Kidney (tissue), 14 donors: ENCODE data around the gene CAD. TPM values are rescaled to one million over a fixed set of nuclear protein-coding genes. Genes with fewer than 3 reads are reported as not detected.

Source experiments
- DNase-seq, 5 donors: peaks; one replicate each; pipeline ENCODE4 v3.0.0-alpha.2; 2013 to 2020
- FAIRE-seq: peaks from 2 replicates; lab custom pipeline; 2012; peaks lifted over from hg19 to GRCh38; lab: Jason Lieb, UNC
- H3K27ac ChIP-seq, 2 donors: one replicate each; pipeline ENCODE4 v1.7.0; 2013; ENCODE audit warnings: low read depth in 2 of 2, low read length in 2 of 2, inconsistent platforms in 1 of 2
- H3K27me3 ChIP-seq: one replicate; pipeline ENCODE4 v1.7.1; 2013; ENCODE audit warnings: low read length, inconsistent platforms; ENCODE audit not compliant: control insufficient read depth, insufficient read depth
- H3K36me3 ChIP-seq, 3 donors: one replicate each; pipeline versions ENCODE4 v1.7.0 to v1.7.1; 2013; ENCODE audit warnings: low read length in 3 of 3, control low read depth in 1 of 3, inconsistent platforms in 1 of 3; ENCODE audit not compliant: insufficient read depth in 3 of 3, control insufficient read depth in 2 of 3
- H3K4me1 ChIP-seq, 3 donors: one replicate each; pipeline versions ENCODE4 v1.7.0 to v1.7.1; 2013; ENCODE audit warnings: low read length in 3 of 3, inconsistent platforms in 1 of 3, low read depth in 1 of 3; ENCODE audit not compliant: control insufficient read depth in 2 of 3, insufficient read depth in 2 of 3
- H3K4me3 ChIP-seq, 3 donors: one replicate each; pipeline versions ENCODE4 v1.7.0 to v1.8.1; 2013; ENCODE audit warnings: low read length in 3 of 3, control low read depth in 1 of 3, inconsistent platforms in 1 of 3
- H3K9ac ChIP-seq, 3 donors: one replicate each; pipeline versions ENCODE4 v1.7.0 to v1.7.1; 2013; ENCODE audit warnings: low read length in 3 of 3, control low read depth in 1 of 3, inconsistent platforms in 1 of 3
- H3K9me3 ChIP-seq, 3 donors: one replicate each; pipeline versions ENCODE4 v1.7.0 to v1.7.1; 2013; ENCODE audit warnings: low read length in 3 of 3, control low read depth in 1 of 3, inconsistent platforms in 1 of 3; ENCODE audit not compliant: control insufficient read depth in 2 of 3, insufficient read depth in 1 of 3
- CTCF ChIP-seq: IDR thresholded peaks from 3 replicates; pipeline ENCODE4 v1.5.1; 2012; ENCODE audit warnings: mild to moderate bottlenecking, moderate library complexity, borderline replicate concordance; ENCODE audit not compliant: insufficient read depth; ENCODE audit errors: extremely low read depth
- intact Hi-C: fragments of 100-400 bp; cut with DNase I; formaldehyde crosslinking; loops from one replicate; pipeline ENCODE4 v1.11.1; 2022
- polyA plus RNA-seq: library from polyadenylated mRNA; stranded (reverse); fragments of 350-450 nt; fragmentation: Illumina TruSeq; extraction: RNeasy Lipid Tissue Mini Kit (QIAGEN cat#74804); gene quantifications from one replicate; pipeline ENCODE4 v1.2.3, GENCODE V29; 2014; ENCODE audit warnings: low read depth, low replicate concordance; ENCODE audit not compliant: insufficient read depth
- total RNA-seq: library from RNA; stranded (reverse); fragmentation: NEBNext Ultra II Directional; extraction: Animal tissue kit (Norgen Biotek cat#: 25700); gene quantifications from one replicate; pipeline ENCODE4 v1.2.1, GENCODE V29; 2021
- donor health status: control.
- donor health status: control.
- donor health status: control.
- donor health status: control.
- donor health status: control.
- donor health status: DM: yes; HTN: yes; CAD: no.
- donor health status: Normal renal cell carcinoma (clear cell type).

The CAD gene
- total and polyA plus RNA-seq, 2 donors from 2014 or later: 8.8 to 43.4 TPM

GRCh38 chr2:27250652-27251379 is 33.6 kb downstream of the CAD start:
- Histone ChIP-seq H3K9ac (no peak overlapping the region), H3K27ac (no peak overlapping the region), H3K4me3 (no peak overlapping the region), H3K27me3 (no peaks in the 10 kb centered on the region), H3K36me3 (no peaks in the 10 kb centered on the region), H3K9me3 (no peaks in the 10 kb centered on the region), H3K4me1 (peaks cover 0 to 4% (median 0%) of the 10 kb centered on the region in 3 donors)
- intact Hi-C loops: no loop called here
- TF ChIP-seq CTCF: no peak
- DNase-seq (peak in 3 of 5 donors; percentile 25 to 59 (median 28)), FAIRE-seq (no peak)

- Histone ChIP-seq H3K9me3 (no peaks in the 10 kb centered on the region), H3K36me3 (no peaks in the 10 kb centered on the region), H3K4me1 (peaks cover 0 to 4% (median 0%) of the 10 kb centered on the region in 3 donors), H3K4me3 (no peak overlapping the region), H3K27ac (no peak overlapping the region), H3K27me3 (no peaks in the 10 kb centered on the region), H3K9ac (no peak overlapping the region)
- DNase-seq (peak in 4 of 5 donors; percentile 54 to 69 (median 60)), FAIRE-seq (no peak)
- intact Hi-C loops: no loop called here
- no peak for TF ChIP-seq CTCF
These were observed 34.6 kb downstream of the CAD start for GRCh38 chr2:27251766-27252165.

GRCh38 chr2:27255187-27255586 is 38.0 kb downstream of the CAD start:
- TF ChIP-seq CTCF: no peak
- Histone ChIP-seq H3K4me3 (no peak overlapping the region), H3K9me3 (no peaks in the 10 kb centered on the region), H3K36me3 (no peaks in the 10 kb centered on the region), H3K27me3 (no peaks in the 10 kb centered on the region), H3K27ac (no peak overlapping the region), H3K9ac (no peak overlapping the region), H3K4me1 (no peaks in the 10 kb centered on the region)
- no peak for DNase-seq
- intact Hi-C loops: no loop called here
- no peak for FAIRE-seq

- no peaks in the 10 kb centered on the region for H3K9me3 ChIP-seq
- H3K4me3 ChIP-seq: no peak overlapping the region
- no peak for TF ChIP-seq CTCF
- DNase-seq: no peak
- intact Hi-C loops: no loop called here
- peaks cover under 1% of the 10 kb centered on the region for H3K27me3 ChIP-seq
- no peak overlapping the region for H3K9ac ChIP-seq
- no peaks in the 10 kb centered on the region for H3K4me1 ChIP-seq
- no peaks in the 10 kb centered on the region for H3K36me3 ChIP-seq
- H3K27ac ChIP-seq: no peak overlapping the region
- FAIRE-seq: no peak
These were observed 38.5 kb downstream of the CAD start for GRCh38 chr2:27255660-27256059.
